ENCODE data around the gene FUT9.

The FUT9 gene

DNA sequence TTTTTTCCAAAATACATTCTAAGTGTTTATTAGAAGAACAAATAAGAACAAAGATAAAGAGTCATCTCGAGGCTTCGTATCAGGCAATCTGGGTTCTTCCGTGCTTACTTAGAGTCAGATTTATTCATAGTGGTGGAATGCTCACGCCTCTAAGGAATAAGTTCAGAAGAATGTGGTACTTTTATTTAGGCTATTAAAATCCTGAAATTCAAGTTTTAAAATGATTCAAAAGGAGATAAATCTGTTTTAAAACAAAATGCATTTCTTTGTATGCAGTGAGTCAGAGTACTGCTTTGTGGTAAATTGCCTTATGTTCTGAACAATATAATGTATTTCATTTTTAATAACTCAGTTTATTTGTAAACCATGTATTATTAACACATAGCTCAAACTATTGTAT, 89.1 kb downstream of the FUT9 start:
- H3K27ac ChIP-seq (ENCODE audit: low read depth in 2 of 2, low read length in 2 of 2): no peak overlapping the region

DNA sequence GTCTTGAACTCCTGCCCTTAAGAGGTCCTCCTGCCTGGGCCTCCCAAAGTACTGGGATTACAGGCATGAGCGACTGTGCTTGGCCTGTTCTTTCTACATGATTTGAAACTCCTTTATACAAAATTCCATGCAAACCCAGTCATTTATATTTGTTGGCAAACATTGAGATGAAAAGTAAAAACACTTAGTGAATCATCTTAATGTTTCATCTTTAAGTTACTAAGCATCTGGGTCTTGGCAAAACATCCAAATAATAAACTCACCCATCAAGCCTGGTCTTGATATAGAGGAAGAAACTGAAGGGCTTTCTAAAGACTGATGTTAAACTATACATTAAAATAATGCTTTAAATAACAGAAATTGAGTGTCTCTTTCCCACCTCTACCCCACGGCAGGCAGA, 95.1 kb downstream of the FUT9 start:
- Histone ChIP-seq H3K36me3 (ENCODE audit: control insufficient read depth in 2 of 2, insufficient read depth in 2 of 2, low read length in 2 of 2) (no peaks in the 10 kb centered on the region), H3K9ac (ENCODE audit: low read depth in 1 of 2, low read length in 2 of 2) (no peak overlapping the region), H3K9me3 (ENCODE audit: control insufficient read depth in 2 of 2, low read length in 2 of 2) (no peaks in the 10 kb centered on the region), H3K27ac (ENCODE audit: low read depth in 2 of 2, low read length in 2 of 2) (no peak overlapping the region), H3K27me3 (ENCODE audit: control insufficient read depth in 2 of 2, insufficient read depth in 2 of 2, low read length in 2 of 2) (no peaks in the 10 kb centered on the region), H3K4me3 (ENCODE audit: low read length in 2 of 2) (no peak overlapping the region), H3K4me1 (ENCODE audit: control insufficient read depth in 2 of 2, insufficient read depth in 2 of 2, low read length in 2 of 2) (no peaks in the 10 kb centered on the region)

More for the DNA sequence above, 89.1 kb downstream of the FUT9 start:
- Histone ChIP-seq H3K9me3 (ENCODE audit: control insufficient read depth in 2 of 2, low read length in 2 of 2) (no peaks in the 10 kb centered on the region), H3K27me3 (ENCODE audit: control insufficient read depth in 2 of 2, insufficient read depth in 2 of 2, low read length in 2 of 2) (no peaks in the 10 kb centered on the region), H3K4me3 (ENCODE audit: low read length in 2 of 2) (no peak overlapping the region), H3K4me1 (ENCODE audit: control insufficient read depth in 2 of 2, insufficient read depth in 2 of 2, low read length in 2 of 2) (no peaks in the 10 kb centered on the region), H3K9ac (ENCODE audit: low read depth in 1 of 2, low read length in 2 of 2) (no peak overlapping the region), H3K36me3 (ENCODE audit: control insufficient read depth in 2 of 2, insufficient read depth in 2 of 2, low read length in 2 of 2) (no peaks in the 10 kb centered on the region)

DNA sequence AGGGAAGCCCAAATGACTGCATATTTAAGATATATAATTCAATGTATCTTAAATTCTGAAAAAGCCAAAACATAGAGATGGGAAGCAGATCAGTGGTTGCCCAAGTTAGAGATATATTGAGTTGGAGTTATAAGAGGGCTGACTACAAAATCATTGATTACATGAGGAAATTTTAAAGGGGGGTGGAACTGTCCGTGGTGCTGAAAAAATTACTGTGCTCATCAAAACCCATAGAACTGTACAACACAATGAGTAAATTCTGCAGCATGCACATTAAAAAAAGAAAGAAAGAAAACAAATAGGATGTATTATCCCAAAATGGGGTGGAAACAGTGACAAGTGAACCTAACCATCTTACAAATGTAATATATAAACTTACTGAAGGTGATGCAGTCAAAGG, 100.9 kb downstream of the FUT9 start:
- no peaks in the 10 kb centered on the region for H3K36me3 ChIP-seq (ENCODE audit: control insufficient read depth in 2 of 2, insufficient read depth in 2 of 2, low read length in 2 of 2)
- H3K27ac ChIP-seq (ENCODE audit: low read depth in 2 of 2, low read length in 2 of 2): no peak overlapping the region

DNA sequence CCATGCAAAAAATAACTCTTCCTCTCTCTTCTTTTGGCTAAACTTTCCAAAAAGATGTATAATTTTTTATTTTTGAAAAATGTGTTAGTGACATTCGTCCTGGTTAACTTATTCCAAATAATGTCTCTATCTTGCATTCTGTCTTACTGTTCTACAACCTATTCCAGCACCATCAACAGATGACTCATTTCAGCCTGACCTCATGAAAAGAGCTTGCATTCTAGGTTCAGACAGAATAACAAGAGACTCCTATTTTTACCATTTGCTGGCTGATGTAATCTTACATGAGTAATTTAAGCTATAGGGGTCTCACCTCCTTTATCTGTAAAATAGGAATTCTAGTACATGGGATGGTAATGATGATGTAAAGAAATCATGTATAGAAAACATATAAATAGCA, 109.0 kb downstream of the FUT9 start:
- Histone ChIP-seq H3K27me3 (ENCODE audit: control insufficient read depth in 2 of 2, insufficient read depth in 2 of 2, low read length in 2 of 2) (no peaks in the 10 kb centered on the region), H3K4me3 (ENCODE audit: low read length in 2 of 2) (no peak overlapping the region), H3K9ac (ENCODE audit: low read depth in 1 of 2, low read length in 2 of 2) (no peak overlapping the region), H3K9me3 (ENCODE audit: control insufficient read depth in 2 of 2, low read length in 2 of 2) (no peaks in the 10 kb centered on the region), H3K4me1 (ENCODE audit: control insufficient read depth in 2 of 2, insufficient read depth in 2 of 2, low read length in 2 of 2) (no peaks in the 10 kb centered on the region), H3K36me3 (ENCODE audit: control insufficient read depth in 2 of 2, insufficient read depth in 2 of 2, low read length in 2 of 2) (no peaks in the 10 kb centered on the region), H3K27ac (ENCODE audit: low read depth in 2 of 2, low read length in 2 of 2) (no peak overlapping the region)

More for the DNA sequence above, 100.9 kb downstream of the FUT9 start:
- Histone ChIP-seq H3K4me3 (ENCODE audit: low read length in 2 of 2) (no peak overlapping the region), H3K9me3 (ENCODE audit: control insufficient read depth in 2 of 2, low read length in 2 of 2) (no peaks in the 10 kb centered on the region), H3K9ac (ENCODE audit: low read depth in 1 of 2, low read length in 2 of 2) (no peak overlapping the region), H3K27me3 (ENCODE audit: control insufficient read depth in 2 of 2, insufficient read depth in 2 of 2, low read length in 2 of 2) (no peaks in the 10 kb centered on the region), H3K4me1 (ENCODE audit: control insufficient read depth in 2 of 2, insufficient read depth in 2 of 2, low read length in 2 of 2) (no peaks in the 10 kb centered on the region)

- no peak overlapping the region for H3K4me3 ChIP-seq (ENCODE audit: low read length in 2 of 2)
- H3K4me1 ChIP-seq (ENCODE audit: control insufficient read depth in 2 of 2, insufficient read depth in 2 of 2, low read length in 2 of 2): no peaks in the 10 kb centered on the region
- H3K9ac ChIP-seq (ENCODE audit: low read depth in 1 of 2, low read length in 2 of 2): no peak overlapping the region
- no peaks in the 10 kb centered on the region for H3K36me3 ChIP-seq (ENCODE audit: control insufficient read depth in 2 of 2, insufficient read depth in 2 of 2, low read length in 2 of 2)
- no peak overlapping the region for H3K27ac ChIP-seq (ENCODE audit: low read depth in 2 of 2, low read length in 2 of 2)
- H3K27me3 ChIP-seq (ENCODE audit: control insufficient read depth in 2 of 2, insufficient read depth in 2 of 2, low read length in 2 of 2): no peaks in the 10 kb centered on the region
- no peaks in the 10 kb centered on the region for H3K9me3 ChIP-seq (ENCODE audit: control insufficient read depth in 2 of 2, low read length in 2 of 2)
Measured at GRCh38 chr6:96138406-96138805, 122.6 kb downstream of the FUT9 start.

- no peak overlapping the region for H3K27ac ChIP-seq (ENCODE audit: low read depth in 2 of 2, low read length in 2 of 2)
- H3K9me3 ChIP-seq (ENCODE audit: control insufficient read depth in 2 of 2, low read length in 2 of 2): no peaks in the 10 kb centered on the region
- no peaks in the 10 kb centered on the region for H3K27me3 ChIP-seq (ENCODE audit: control insufficient read depth in 2 of 2, insufficient read depth in 2 of 2, low read length in 2 of 2)
- H3K4me1 ChIP-seq (ENCODE audit: control insufficient read depth in 2 of 2, insufficient read depth in 2 of 2, low read length in 2 of 2): no peaks in the 10 kb centered on the region
- H3K4me3 ChIP-seq (ENCODE audit: low read length in 2 of 2): no peak overlapping the region
- H3K36me3 ChIP-seq (ENCODE audit: control insufficient read depth in 2 of 2, insufficient read depth in 2 of 2, low read length in 2 of 2): no peaks in the 10 kb centered on the region
- H3K9ac ChIP-seq (ENCODE audit: low read depth in 1 of 2, low read length in 2 of 2): no peak overlapping the region
Measured at GRCh38 chr6:96142142-96142541, 126.4 kb downstream of the FUT9 start.

DNA sequence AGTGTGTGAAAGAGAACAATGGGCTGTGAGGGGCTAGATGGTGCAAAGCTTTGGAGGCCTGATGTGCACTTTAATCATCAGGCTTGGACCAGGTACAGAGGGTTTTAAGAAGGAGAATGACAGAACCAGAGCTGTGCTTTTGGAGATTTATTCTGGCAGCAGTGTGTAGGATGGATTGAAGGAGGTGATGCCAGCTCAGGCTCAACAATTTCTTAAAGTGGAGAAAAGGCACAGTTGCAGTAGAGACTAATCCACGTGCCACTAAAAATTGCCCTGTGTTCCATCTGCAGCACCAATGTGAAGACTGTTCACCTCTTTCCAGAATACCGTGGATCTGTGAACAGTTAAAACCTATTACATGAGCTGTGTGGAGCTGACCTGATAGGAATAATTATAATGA, 134.7 kb downstream of the FUT9 start:
- H3K9ac ChIP-seq (ENCODE audit: low read depth in 1 of 2, low read length in 2 of 2): no peak overlapping the region
- H3K4me3 ChIP-seq (ENCODE audit: low read length in 2 of 2): no peak overlapping the region
- H3K4me1 ChIP-seq (ENCODE audit: control insufficient read depth in 2 of 2, insufficient read depth in 2 of 2, low read length in 2 of 2): no peaks in the 10 kb centered on the region
- no peaks in the 10 kb centered on the region for H3K9me3 ChIP-seq (ENCODE audit: control insufficient read depth in 2 of 2, low read length in 2 of 2)
- H3K27ac ChIP-seq (ENCODE audit: low read depth in 2 of 2, low read length in 2 of 2): no peak overlapping the region
- H3K36me3 ChIP-seq (ENCODE audit: control insufficient read depth in 2 of 2, insufficient read depth in 2 of 2, low read length in 2 of 2): no peaks in the 10 kb centered on the region
- no peaks in the 10 kb centered on the region for H3K27me3 ChIP-seq (ENCODE audit: control insufficient read depth in 2 of 2, insufficient read depth in 2 of 2, low read length in 2 of 2)

DNA sequence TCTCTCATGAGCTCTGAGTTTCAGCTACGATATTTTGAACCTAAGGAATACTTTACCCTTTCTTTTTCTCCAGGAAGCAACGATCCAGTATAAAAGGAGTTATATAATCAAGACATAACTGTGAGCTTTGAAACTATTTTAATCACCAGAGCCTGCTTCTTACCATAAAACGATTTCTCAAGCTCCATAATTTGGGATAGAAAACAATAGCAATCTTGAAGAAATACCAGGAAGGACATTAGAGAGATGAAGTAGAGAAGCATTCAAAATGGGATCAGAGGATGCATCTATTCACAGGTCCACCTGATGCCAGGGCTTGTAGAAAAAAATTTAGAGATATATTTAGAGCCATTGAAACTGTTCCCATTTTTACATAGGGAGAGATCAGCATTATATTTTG, 135.9 kb downstream of the FUT9 start:
- Histone ChIP-seq H3K27me3 (ENCODE audit: control insufficient read depth in 2 of 2, insufficient read depth in 2 of 2, low read length in 2 of 2) (no peaks in the 10 kb centered on the region), H3K9me3 (ENCODE audit: control insufficient read depth in 2 of 2, low read length in 2 of 2) (no peaks in the 10 kb centered on the region), H3K4me1 (ENCODE audit: control insufficient read depth in 2 of 2, insufficient read depth in 2 of 2, low read length in 2 of 2) (no peaks in the 10 kb centered on the region), H3K4me3 (ENCODE audit: low read length in 2 of 2) (no peak overlapping the region), H3K27ac (ENCODE audit: low read depth in 2 of 2, low read length in 2 of 2) (no peak overlapping the region), H3K9ac (ENCODE audit: low read depth in 1 of 2, low read length in 2 of 2) (no peak overlapping the region), H3K36me3 (ENCODE audit: control insufficient read depth in 2 of 2, insufficient read depth in 2 of 2, low read length in 2 of 2) (no peaks in the 10 kb centered on the region)

GRCh38 chr6:96152114-96152708, 136.4 kb downstream of the FUT9 start:
- Histone ChIP-seq H3K4me3 (ENCODE audit: low read length in 2 of 2) (no peak overlapping the region), H3K36me3 (ENCODE audit: control insufficient read depth in 2 of 2, insufficient read depth in 2 of 2, low read length in 2 of 2) (no peaks in the 10 kb centered on the region), H3K4me1 (ENCODE audit: control insufficient read depth in 2 of 2, insufficient read depth in 2 of 2, low read length in 2 of 2) (no peaks in the 10 kb centered on the region), H3K9ac (ENCODE audit: low read depth in 1 of 2, low read length in 2 of 2) (no peak overlapping the region), H3K27ac (ENCODE audit: low read depth in 2 of 2, low read length in 2 of 2) (no peak overlapping the region), H3K9me3 (ENCODE audit: control insufficient read depth in 2 of 2, low read length in 2 of 2) (no peaks in the 10 kb centered on the region), H3K27me3 (ENCODE audit: control insufficient read depth in 2 of 2, insufficient read depth in 2 of 2, low read length in 2 of 2) (no peaks in the 10 kb centered on the region)

- H3K27me3 ChIP-seq (ENCODE audit: control insufficient read depth in 2 of 2, insufficient read depth in 2 of 2, low read length in 2 of 2): no peaks in the 10 kb centered on the region
- H3K27ac ChIP-seq (ENCODE audit: low read depth in 2 of 2, low read length in 2 of 2): no peak overlapping the region
- H3K9me3 ChIP-seq (ENCODE audit: control insufficient read depth in 2 of 2, low read length in 2 of 2): no peaks in the 10 kb centered on the region
Measured at GRCh38 chr6:96153775-96154174, 138.0 kb downstream of the FUT9 start.

DNA sequence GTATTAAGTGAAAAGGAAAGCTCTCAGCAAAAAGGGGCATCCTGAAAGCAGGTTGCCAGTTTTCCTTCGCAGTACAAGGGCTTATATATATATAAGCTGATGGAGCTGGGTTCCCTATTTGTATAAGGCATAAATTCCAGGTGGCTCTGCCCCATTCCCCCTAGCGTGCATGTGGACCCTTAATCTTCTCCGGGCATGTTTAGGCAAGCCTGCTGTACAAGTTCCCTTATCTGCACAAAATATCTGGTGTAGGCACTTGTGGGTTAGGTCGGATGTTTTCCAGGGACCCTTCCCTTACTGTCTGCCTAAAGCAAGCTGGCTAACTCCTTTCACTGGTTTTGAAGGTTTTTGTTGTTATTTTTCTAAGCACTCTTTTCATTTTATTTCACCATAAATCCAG, 140.7 kb downstream of the FUT9 start:
- Histone ChIP-seq H3K27me3 (ENCODE audit: control insufficient read depth in 2 of 2, insufficient read depth in 2 of 2, low read length in 2 of 2) (no peaks in the 10 kb centered on the region), H3K9me3 (ENCODE audit: control insufficient read depth in 2 of 2, low read length in 2 of 2) (no peaks in the 10 kb centered on the region), H3K4me1 (ENCODE audit: control insufficient read depth in 2 of 2, insufficient read depth in 2 of 2, low read length in 2 of 2) (no peaks in the 10 kb centered on the region), H3K4me3 (ENCODE audit: low read length in 2 of 2) (no peak overlapping the region), H3K9ac (ENCODE audit: low read depth in 1 of 2, low read length in 2 of 2) (no peak overlapping the region), H3K27ac (ENCODE audit: low read depth in 2 of 2, low read length in 2 of 2) (no peak overlapping the region), H3K36me3 (ENCODE audit: control insufficient read depth in 2 of 2, insufficient read depth in 2 of 2, low read length in 2 of 2) (no peaks in the 10 kb centered on the region)

More at GRCh38 chr6:96153775-96154174, 138.0 kb downstream of the FUT9 start:
- Histone ChIP-seq H3K4me3 (ENCODE audit: low read length in 2 of 2) (no peak overlapping the region), H3K4me1 (ENCODE audit: control insufficient read depth in 2 of 2, insufficient read depth in 2 of 2, low read length in 2 of 2) (no peaks in the 10 kb centered on the region), H3K9ac (ENCODE audit: low read depth in 1 of 2, low read length in 2 of 2) (no peak overlapping the region), H3K36me3 (ENCODE audit: control insufficient read depth in 2 of 2, insufficient read depth in 2 of 2, low read length in 2 of 2) (no peaks in the 10 kb centered on the region)

All from mucosa of rectum (tissue), 2 donors.